Panc1 (cell line): ENCODE measurements around the gene SLC27A1. TPM values are rescaled to one million over a fixed set of nuclear protein-coding genes. Genes with fewer than 3 reads are reported as not detected.

Source experiments
- total RNA-seq: library from RNA; stranded (reverse); gene quantifications from one replicate; pipeline ENCODE4 v1.2.1, GENCODE V29; 2021; ENCODE audit not compliant: unreplicated experiment

SLC27A1 gene
- total RNA-seq, 1 experiment from 2014 or later, result 5.4 TPM

Other genes with a start within 250 kb of the SLC27A1 start
- 37.1 TPM for gene OCEL1, start 244.3 kb upstream of the SLC27A1 start, total RNA-seq
- gene NR2F6, start 224.6 kb upstream of the SLC27A1 start, total RNA-seq, result 173 TPM
- gene USHBP1, start 205.8 kb upstream of the SLC27A1 start, total RNA-seq, result not detected
- gene BABAM1, start 203.1 kb upstream of the SLC27A1 start, total RNA-seq, result 79.5 TPM
- gene ANKLE1, start 188.6 kb upstream of the SLC27A1 start, total RNA-seq, result 1.1 TPM
- gene ABHD8, start 167.1 kb upstream of the SLC27A1 start, total RNA-seq, result 19.6 TPM
- 87.7 TPM for gene MRPL34, start 164.7 kb upstream of the SLC27A1 start, total RNA-seq
- gene DDA1, start 161.0 kb upstream of the SLC27A1 start, total RNA-seq, result 56.0 TPM
- 13.5 TPM for gene ANO8, start 135.7 kb upstream of the SLC27A1 start, total RNA-seq
- 35.3 TPM for gene GTPBP3, start 133.0 kb upstream of the SLC27A1 start, total RNA-seq
- 0.08 TPM for gene PLVAP, start 93.2 kb upstream of the SLC27A1 start, total RNA-seq
- gene CCDC194, start 76.3 kb upstream of the SLC27A1 start, total RNA-seq, result 0.51 TPM
- 11.8 TPM for gene BST2, start 64.9 kb upstream of the SLC27A1 start, total RNA-seq
- gene MVB12A, start 50.5 kb upstream of the SLC27A1 start, total RNA-seq, result 42.1 TPM
- gene TMEM221, start 21.9 kb upstream of the SLC27A1 start, total RNA-seq, result 0.39 TPM
- gene NXNL1, start 9.6 kb upstream of the SLC27A1 start, total RNA-seq, result not detected
- gene PGLS, start 41.1 kb downstream of the SLC27A1 start, total RNA-seq, result 58.2 TPM
- 97.2 TPM for gene COLGALT1, start 85.1 kb downstream of the SLC27A1 start, total RNA-seq
- 0.46 TPM for gene UNC13A, start 217.8 kb downstream of the SLC27A1 start, total RNA-seq
- 56.6 TPM for gene MAP1S, start 249.0 kb downstream of the SLC27A1 start, total RNA-seq